ENCODE results near the gene RARG.

Gene RARG

DNA sequence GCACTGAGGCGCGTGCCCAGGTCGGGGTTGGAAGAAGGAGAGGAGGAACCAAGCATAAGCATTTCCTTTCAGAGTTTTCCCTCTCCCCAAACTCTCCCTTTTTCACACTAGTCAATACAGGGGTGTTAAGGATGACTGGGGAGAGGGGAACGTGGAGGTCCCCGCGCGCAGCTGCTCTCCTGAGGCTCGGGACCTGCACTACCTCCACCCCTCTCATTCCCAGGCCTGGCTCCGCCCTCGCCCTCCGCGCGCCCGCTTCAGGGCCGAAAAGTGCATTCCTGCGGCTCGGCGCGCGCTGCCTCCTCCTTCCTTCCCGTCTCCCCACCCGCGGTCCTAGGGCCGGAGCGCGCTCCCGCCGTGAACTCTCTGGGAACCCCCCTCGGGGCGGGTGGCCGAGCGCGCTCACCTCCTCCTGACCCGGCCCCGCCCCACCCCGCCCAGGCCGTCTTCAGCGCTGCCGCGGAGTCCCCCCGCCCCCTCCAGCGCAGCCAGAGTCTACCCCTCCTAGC lies 11.3 kb downstream of the RARG start (continued):
- TF ChIP-seq KLF10 (tag by site-specific recombination; IDR thresholded peaks at IDR 0.05) (0 out of 2 replicates have a peak, but pooled peaks have one; percentile 43), IKZF3 (tag by site-specific recombination; IDR thresholded peaks at IDR 0.05) (peak; percentile 81), PRDM1 (tag by site-specific recombination; IDR thresholded peaks at IDR 0.05) (peak; percentile 56; the same call in 1 of the 2 replicates), KLF8 (tag by site-specific recombination; IDR thresholded peaks at IDR 0.05) (peak; percentile 85), KLF16 (tag by site-specific recombination; IDR thresholded peaks at IDR 0.05) (peak; percentile 36; the same call in 1 of the 2 replicates), ZNF366 (tag by site-specific recombination; conservative IDR thresholded peaks at IDR 0.05) (peak; percentile 87)

DNA sequence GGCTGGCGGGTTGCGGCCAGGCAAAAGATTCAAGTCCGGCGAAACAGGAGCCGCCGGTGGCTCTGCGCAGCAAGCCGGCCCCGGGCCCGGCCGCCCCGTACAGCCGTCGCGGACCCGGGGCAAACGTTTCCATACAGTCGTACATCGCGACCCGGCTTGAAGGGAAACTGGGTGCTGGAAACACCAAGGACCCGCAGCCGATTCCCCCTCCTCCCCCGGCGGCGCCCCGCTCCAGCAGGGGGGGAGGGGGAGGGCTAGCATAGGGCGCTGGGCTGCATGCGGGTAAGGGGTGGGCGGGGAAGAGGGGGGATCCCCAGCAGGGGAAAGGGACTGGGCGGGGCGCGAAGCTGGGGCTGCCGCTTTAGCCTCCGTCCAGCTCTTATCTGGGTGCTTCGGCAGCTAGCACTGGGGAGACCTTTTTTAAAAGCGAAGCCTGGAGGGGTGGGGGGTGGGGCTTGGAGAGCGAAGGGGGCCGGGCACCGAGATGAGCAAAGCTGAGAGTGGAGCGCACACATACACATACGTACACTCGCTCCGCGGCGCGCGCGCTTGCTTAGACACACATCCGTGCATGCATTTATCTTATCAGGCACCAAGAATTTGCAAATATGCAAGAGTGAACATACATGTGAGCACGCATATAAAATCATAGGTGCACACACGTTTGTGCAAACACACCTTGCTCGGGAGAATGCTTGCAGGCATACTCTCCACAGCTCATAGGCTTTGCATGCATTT lies 11.9 kb downstream of the RARG start:
- peak overlapping the region; percentile 13; the same call in 1 of the 2 replicates for H3K27ac ChIP-seq (ENCODE audit: extremely low read depth, low read depth, low read length)
- peaks cover 4% of the 10 kb centered on the region for H3K4me1 ChIP-seq (ENCODE audit: control insufficient read depth, insufficient read depth, low read length)
- peak overlapping the region; percentile 28 for H3K4me3 ChIP-seq (ENCODE audit: low read depth, low read length)
- H3K36me3 ChIP-seq (ENCODE audit: control insufficient read depth in 2 of 2, insufficient read depth in 1 of 2, low read length in 2 of 2): peaks cover 0 to 2% of the 10 kb centered on the region in 2 experiments; a peak in 1 of 3 replicates
- CTCF ChIA-PET: interaction anchor here (0.5 to 1.6 kb wide), 6 partner anchors 8 to 101 kb away, joined by 3 to 5 read pairs (median 4); partner anchors contain the start of genes AAAS and PFDN5
- POLR2A ChIA-PET: interaction anchor here (0.6 to 2.5 kb wide), 20 partner anchors 8 to 214 kb away, joined by 3 to 9 read pairs (median 4); partner anchors contain the start of genes AAAS, EIF4B, ESPL1 and MYG1
- no peaks in the 10 kb centered on the region for H3K9me3 ChIP-seq (ENCODE audit: control insufficient read depth, insufficient read depth, low read depth, low read length)
- TF ChIP-seq GLIS2 (tag by site-specific recombination; IDR thresholded peaks at IDR 0.05) (0 out of 2 replicates have a peak, but pooled peaks have one; percentile 29), ZBTB20 (tag by site-specific recombination; IDR thresholded peaks at IDR 0.05) (0 out of 2 replicates have a peak, but pooled peaks have one; percentile 2), ZNF223 (tag by site-specific recombination; IDR thresholded peaks at IDR 0.05) (no peak), KLF9 (tag by site-specific recombination; IDR thresholded peaks at IDR 0.05; ENCODE audit: low read depth) (peak; percentile 35), ZNF140 (tag by site-specific recombination; IDR thresholded peaks at IDR 0.05) (peak; percentile 4; the same call in 1 of the 2 replicates), ZNF335 (tag by site-specific recombination; conservative IDR thresholded peaks at IDR 0.05) (0 out of 2 replicates have a peak, but pooled peaks have one; percentile 3), HOXD13 (CRISPR knock-in tag; IDR thresholded peaks at IDR 0.05; ENCODE audit: borderline replicate concordance) (no peak), OSR2 (tag by site-specific recombination; IDR thresholded peaks at IDR 0.05) (0 out of 2 replicates have a peak, but pooled peaks have one; percentile 4), ZNF600 (tag by site-specific recombination; IDR thresholded peaks at IDR 0.05) (peak; percentile 44; the same call in 1 of the 2 replicates), ZBTB7A (tag by site-specific recombination; IDR thresholded peaks at IDR 0.05; ENCODE audit: low read depth) (no peak), ZNF626 (tag by site-specific recombination; IDR thresholded peaks at IDR 0.05) (no peak), ZFP37 (tag by site-specific recombination; IDR thresholded peaks at IDR 0.05) (0 out of 2 replicates have a peak, but pooled peaks have one; percentile 2)
- TF ChIP-seq, protein P1, sequence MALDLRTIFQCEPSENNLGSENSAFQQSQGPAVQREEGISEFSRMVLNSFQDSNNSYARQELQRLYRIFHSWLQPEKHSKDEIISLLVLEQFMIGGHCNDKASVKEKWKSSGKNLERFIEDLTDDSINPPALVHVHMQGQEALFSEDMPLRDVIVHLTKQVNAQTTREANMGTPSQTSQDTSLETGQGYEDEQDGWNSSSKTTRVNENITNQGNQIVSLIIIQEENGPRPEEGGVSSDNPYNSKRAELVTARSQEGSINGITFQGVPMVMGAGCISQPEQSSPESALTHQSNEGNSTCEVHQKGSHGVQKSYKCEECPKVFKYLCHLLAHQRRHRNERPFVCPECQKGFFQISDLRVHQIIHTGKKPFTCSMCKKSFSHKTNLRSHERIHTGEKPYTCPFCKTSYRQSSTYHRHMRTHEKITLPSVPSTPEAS (tag by site-specific recombination; IDR thresholded peaks at IDR 0.05): peak; percentile 66
- TF ChIP-seq, protein P2, sequence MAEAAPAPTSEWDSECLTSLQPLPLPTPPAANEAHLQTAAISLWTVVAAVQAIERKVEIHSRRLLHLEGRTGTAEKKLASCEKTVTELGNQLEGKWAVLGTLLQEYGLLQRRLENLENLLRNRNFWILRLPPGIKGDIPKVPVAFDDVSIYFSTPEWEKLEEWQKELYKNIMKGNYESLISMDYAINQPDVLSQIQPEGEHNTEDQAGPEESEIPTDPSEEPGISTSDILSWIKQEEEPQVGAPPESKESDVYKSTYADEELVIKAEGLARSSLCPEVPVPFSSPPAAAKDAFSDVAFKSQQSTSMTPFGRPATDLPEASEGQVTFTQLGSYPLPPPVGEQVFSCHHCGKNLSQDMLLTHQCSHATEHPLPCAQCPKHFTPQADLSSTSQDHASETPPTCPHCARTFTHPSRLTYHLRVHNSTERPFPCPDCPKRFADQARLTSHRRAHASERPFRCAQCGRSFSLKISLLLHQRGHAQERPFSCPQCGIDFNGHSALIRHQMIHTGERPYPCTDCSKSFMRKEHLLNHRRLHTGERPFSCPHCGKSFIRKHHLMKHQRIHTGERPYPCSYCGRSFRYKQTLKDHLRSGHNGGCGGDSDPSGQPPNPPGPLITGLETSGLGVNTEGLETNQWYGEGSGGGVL (tag by site-specific recombination; IDR thresholded peaks at IDR 0.05): peak; percentile 85

Data from HEK293 (cell line).